Uterus (tissue), 4 donors: ENCODE results near the gene MT1E. TPM values are rescaled to one million over a fixed set of nuclear protein-coding genes. Genes with fewer than 3 reads are reported as not detected.
A peak's percentile ranks its signal among the peaks of the same experiment; 100 is the strongest.
"Not testable (repeated sequence)": the region's sequence is repeated elsewhere in the genome, so short reads cannot be mapped to it uniquely, and the experiment has no call there.

Experiments used
- DNase-seq, 2 donors: peaks; one replicate each; pipeline ENCODE4 v3.0.0-alpha.2; 2019 to 2020
- H3K27ac ChIP-seq, 2 donors: fragments of 200-600 bp; sonication (generic); 1 replicate in 1 of 2; 2 replicates in 1 of 2; pipeline ENCODE4 v1.5.1; 2016 to 2018
- H3K27me3 ChIP-seq, 2 donors: fragments of 200-600 bp; sonication (generic); one replicate each; pipeline ENCODE4 v1.5.1; 2018 to 2019; ENCODE audit warnings: control low read depth in 1 of 2
- H3K36me3 ChIP-seq, 2 donors: fragments of 200-600 bp; sonication (generic); one replicate each; pipeline ENCODE4 v1.5.1; 2019; ENCODE audit warnings: control low read depth in 1 of 2
- H3K4me1 ChIP-seq, 2 donors: fragments of 200-600 bp; sonication (generic); one replicate each; pipeline ENCODE4 v1.5.1; 2018 to 2019; ENCODE audit warnings: control low read depth in 1 of 2
- H3K4me3 ChIP-seq, 2 donors: fragments of 200-600 bp; sonication (generic); 1 replicate in 1 of 2; 2 replicates in 1 of 2; pipeline ENCODE4 v1.5.1; 2018 to 2019; ENCODE audit warnings: mild to moderate bottlenecking in 1 of 2
- H3K9me3 ChIP-seq, 2 donors: fragments of 200-600 bp; sonication (generic); one replicate each; pipeline ENCODE4 v1.5.1; 2019; ENCODE audit warnings: control low read depth in 1 of 2
- POLR2A ChIP-seq, 2 donors: fragments of 450-650 bp; IDR thresholded peaks; one replicate each; pipeline ENCODE4 v1.6.1; 2016; ENCODE audit warnings: antibody characterized with exemption in 2 of 2, mild to moderate bottlenecking in 1 of 2, moderate library complexity in 1 of 2
- intact Hi-C: fragments of 100-400 bp; cut with DNase I; formaldehyde crosslinking; loops from one replicate; pipeline ENCODE4 v1.15.1; 2023; ENCODE audit warnings: low total_unique reads
- total RNA-seq, 4 donors: library from RNA; depleted of rRNA in 3 of 4; stranded (reverse); fragments of >200 nt in 3 of 4; gene quantifications; one replicate each; pipeline versions ENCODE4 v1.1.0 to v1.2.4, GENCODE V29; 2014 to 2023
- TF ChIP-seq, protein P1 (sequence below), 4 experiments: fragments of 200-600 bp in 2 of 4; fragments of 450-650 bp in 2 of 4; sonication (generic) in 2 of 4; IDR thresholded peaks; one replicate each; pipeline ENCODE4 v1.5.1; 2016 to 2019; ENCODE audit warnings: antibody characterized with exemption in 4 of 4, mild to moderate bottlenecking in 2 of 4, moderate library complexity in 1 of 4
- donor health status: DM: yes; HTN: yes; CAD: no.

Gene MT1E
- 10 to 100 TPM in 2 of 4 donors, under 1 TPM in 1, not detected in 1; 0.48 to 51.9 (median 51.2) TPM for total RNA-seq

DNA sequence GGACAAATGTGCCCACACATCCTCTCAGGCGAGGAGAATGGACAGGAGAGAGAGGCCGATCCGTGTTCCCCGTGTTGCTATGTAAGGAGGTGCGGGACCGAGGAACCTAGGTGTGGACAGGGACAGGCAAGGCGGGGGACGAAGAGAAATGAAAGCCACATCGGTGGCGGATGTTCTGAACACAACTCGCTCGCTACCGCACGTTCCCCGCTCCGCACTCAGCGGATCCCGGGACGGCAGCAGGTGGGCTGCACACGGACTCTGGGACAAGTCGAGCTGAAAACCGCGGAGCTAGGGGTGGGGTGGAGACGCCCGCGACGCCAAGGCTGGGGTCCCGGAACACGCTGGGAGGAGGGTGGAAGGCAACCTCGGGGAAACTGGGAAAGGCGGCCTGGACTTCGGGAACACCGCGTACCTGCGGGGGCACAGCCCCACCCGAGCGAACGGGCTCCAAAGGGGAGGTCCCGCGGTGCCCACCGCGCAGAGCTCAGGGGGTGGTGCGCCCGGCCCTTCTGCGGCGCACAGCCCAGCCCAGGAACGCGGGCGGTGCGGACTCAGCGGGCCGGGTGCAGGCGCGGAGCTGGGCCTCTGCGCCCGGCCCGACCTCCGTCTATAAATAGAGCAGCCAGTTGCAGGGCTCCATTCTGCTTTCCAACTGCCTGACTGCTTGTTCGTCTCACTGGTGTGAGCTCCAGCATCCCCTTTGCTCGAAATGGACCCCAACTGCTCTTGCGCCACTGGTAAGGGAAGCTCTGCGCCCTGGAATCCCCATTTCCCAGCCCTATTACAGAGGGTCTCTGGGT, at the start of gene MT1E:
TSS of gene MT1E (plus strand) at position 642 of the 803 bp plus-strand sequence. CDS start at position 713, 71 bp downstream.
- TF ChIP-seq, protein P1, sequence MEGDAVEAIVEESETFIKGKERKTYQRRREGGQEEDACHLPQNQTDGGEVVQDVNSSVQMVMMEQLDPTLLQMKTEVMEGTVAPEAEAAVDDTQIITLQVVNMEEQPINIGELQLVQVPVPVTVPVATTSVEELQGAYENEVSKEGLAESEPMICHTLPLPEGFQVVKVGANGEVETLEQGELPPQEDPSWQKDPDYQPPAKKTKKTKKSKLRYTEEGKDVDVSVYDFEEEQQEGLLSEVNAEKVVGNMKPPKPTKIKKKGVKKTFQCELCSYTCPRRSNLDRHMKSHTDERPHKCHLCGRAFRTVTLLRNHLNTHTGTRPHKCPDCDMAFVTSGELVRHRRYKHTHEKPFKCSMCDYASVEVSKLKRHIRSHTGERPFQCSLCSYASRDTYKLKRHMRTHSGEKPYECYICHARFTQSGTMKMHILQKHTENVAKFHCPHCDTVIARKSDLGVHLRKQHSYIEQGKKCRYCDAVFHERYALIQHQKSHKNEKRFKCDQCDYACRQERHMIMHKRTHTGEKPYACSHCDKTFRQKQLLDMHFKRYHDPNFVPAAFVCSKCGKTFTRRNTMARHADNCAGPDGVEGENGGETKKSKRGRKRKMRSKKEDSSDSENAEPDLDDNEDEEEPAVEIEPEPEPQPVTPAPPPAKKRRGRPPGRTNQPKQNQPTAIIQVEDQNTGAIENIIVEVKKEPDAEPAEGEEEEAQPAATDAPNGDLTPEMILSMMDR (IDR thresholded peaks at IDR 0.05), result no peak
- peak; percentile 35 to 66 for TF ChIP-seq POLR2A (IDR thresholded peaks at IDR 0.05)

DNA sequence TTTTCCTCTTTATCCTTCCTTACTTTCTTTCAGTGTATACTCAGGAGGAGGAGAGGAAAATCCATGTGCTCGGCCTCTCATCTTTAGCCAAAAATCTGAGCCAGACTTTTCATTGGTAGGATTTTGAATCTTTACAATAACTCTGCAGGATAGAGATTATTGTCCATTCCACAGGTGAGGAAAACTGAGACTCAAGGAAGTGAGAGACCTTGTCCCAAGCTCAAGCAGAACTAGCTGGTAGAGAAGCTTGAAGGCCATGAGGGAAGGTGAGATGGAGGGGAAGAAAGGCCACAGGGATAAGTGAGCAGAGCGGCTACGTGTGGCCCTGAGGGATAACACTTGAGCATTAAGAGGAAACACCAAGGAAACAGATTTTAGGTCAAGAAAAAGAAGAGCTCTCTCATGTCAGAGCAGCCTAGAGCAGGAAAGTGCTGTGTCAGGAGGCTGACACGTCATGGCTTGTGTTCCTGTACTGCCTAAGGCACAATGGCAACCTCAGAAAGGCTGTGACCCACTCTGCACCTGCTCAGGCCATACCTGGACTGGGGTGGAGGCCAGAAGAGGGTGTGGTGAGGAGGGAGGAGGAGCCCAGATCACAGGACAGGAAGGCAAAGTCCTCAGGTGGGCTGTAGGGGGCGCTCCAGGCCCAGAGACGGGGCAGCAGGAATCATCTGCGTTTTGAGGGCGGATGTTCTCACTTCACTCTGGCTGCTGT, 48.8 kb upstream of the MT1E start:
- no peak for TF ChIP-seq POLR2A (IDR thresholded peaks at IDR 0.05)
- TF ChIP-seq, protein P1 (IDR thresholded peaks at IDR 0.05), result peak; percentile 52 to 72 (median 66)
- H3K4me3 ChIP-seq, result no peak overlapping the region
- peak; percentile 53 to 69 for DNase-seq
- intact Hi-C loops, result loop anchor here (10.0 kb wide), 1 partner anchor 128 kb away; no protein-coding TSS in a partner anchor
- no peaks in the 10 kb centered on the region for H3K36me3 ChIP-seq
- H3K4me1 ChIP-seq, result no peaks in the 10 kb centered on the region
- H3K27me3 ChIP-seq, result no peaks in the 10 kb centered on the region
- H3K9me3 ChIP-seq, result no peaks in the 10 kb centered on the region
- H3K27ac ChIP-seq, result no peak overlapping the region

More for the DNA sequence above, at the start of gene MT1E:
- Histone ChIP-seq H3K27me3 (no peaks in the 10 kb centered on the region), H3K4me3 (peak within 1 kb of the TSS; percentile 46 to 54), H3K4me1 (peaks cover 0 to 3% of the 10 kb centered on the region in 2 donors), H3K27ac (peak within 1 kb of the TSS; percentile 85 to 88), H3K9me3 (no peaks in the 10 kb centered on the region), H3K36me3 (no peaks in the 10 kb centered on the region)
- DNase-seq, result peak; percentile 63 to 75
- intact Hi-C loops, result no loop called here

DNA sequence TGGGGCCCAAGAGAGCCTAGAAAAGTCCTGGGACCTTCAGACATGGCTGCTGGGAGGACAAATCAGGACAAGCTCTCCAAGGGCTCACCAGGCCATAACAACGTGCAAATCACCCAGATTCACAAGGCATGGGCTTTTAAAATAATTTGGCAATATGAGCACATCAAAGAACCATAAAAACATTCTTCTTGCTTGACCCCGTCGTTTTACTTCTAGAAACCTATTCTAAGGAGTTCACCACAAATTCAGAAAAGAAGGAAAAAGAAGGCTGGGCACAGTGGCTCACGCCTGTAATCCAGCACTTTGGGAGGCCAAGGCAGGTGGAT, 48.3 kb upstream of the MT1E start:
- TF ChIP-seq, protein P1 (IDR thresholded peaks at IDR 0.05), result no peak
- TF ChIP-seq POLR2A (IDR thresholded peaks at IDR 0.05), result no peak
- intact Hi-C loops, result loop anchor here (10.0 kb wide), 1 partner anchor 128 kb away; no protein-coding TSS in a partner anchor
- H3K4me3 ChIP-seq, result no peak overlapping the region
- H3K27ac ChIP-seq, result no peak overlapping the region
- H3K36me3 ChIP-seq, result no peaks in the 10 kb centered on the region
- no peak for DNase-seq
- H3K27me3 ChIP-seq, result no peaks in the 10 kb centered on the region
- H3K9me3 ChIP-seq, result no peaks in the 10 kb centered on the region
- no peaks in the 10 kb centered on the region for H3K4me1 ChIP-seq

DNA sequence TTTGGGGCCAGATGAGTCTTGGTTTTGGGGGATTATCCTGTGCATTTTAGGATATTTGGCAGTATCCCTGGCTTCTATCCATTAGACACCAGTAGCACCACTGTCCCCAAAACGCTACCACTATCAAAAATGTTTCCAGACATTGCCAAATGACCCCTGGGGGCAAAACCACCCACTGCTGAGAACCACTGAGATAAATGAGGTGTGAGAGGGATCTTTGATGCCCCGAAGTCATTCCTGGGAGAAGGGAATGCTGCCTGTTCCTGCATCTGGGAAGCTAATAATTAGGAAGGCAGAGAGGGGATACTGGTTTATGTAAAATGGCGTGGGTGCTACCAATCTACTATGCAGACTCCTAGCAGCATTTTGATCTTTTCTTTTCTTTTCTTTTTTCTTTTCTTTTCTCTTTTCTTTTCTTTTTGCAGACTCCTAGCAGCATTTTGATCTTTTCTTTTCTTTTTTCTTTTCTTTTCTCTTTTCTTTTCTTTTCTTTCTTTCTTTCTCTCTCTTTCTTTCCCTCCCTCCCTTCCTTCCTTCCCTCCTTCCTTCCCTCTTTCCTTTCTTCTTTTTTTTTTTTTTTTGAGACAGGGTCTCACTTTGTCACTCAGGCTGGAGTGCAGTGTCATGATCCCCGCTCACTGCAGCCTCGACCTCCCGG, 45.1 kb upstream of the MT1E start:
- Histone ChIP-seq H3K9me3 (no peaks in the 10 kb centered on the region), H3K36me3 (no peaks in the 10 kb centered on the region), H3K4me3 (no peak overlapping the region), H3K4me1 (no peaks in the 10 kb centered on the region), H3K27ac (no peak overlapping the region), H3K27me3 (no peaks in the 10 kb centered on the region)
- no peak for TF ChIP-seq POLR2A (IDR thresholded peaks at IDR 0.05)
- TF ChIP-seq, protein P1 (IDR thresholded peaks at IDR 0.05), result no peak
- intact Hi-C loops, result no loop called here
- no peak for DNase-seq

DNA sequence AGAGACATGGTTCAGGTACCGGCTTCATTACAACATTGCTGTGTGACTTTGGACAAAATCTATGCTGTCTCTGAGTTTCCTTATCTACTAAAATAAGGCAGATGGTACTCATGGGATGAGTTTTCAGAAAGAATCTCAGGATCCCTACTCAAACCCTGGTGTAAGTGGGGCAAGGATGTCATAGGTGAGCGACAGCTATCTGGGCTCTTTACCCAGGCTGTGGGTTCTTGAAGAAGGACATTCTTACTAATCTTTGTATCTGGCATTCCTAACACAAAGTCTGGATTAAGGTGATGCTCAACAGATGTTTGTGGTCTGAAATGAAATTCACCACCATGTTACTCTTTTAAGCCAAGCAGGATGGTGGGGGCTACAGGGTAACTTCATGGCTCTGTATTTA, 42.7 kb upstream of the MT1E start:
- H3K9me3 ChIP-seq, intact Hi-C loops, H3K4me1 ChIP-seq, H3K27ac ChIP-seq, H3K36me3 ChIP-seq, DNase-seq, H3K27me3 ChIP-seq, H3K4me3 ChIP-seq: not testable (repeated sequence)
